ENCODE data around the gene STARD8. TPM values are rescaled to one million over a fixed set of nuclear protein-coding genes. Genes with fewer than 3 reads are reported as not detected.
"Not testable (repeated sequence)": the region's sequence is repeated elsewhere in the genome, so short reads cannot be mapped to it uniquely, and the experiment has no call there.

The STARD8 gene
- total RNA-seq, result 1 to 10 TPM; 3.5 to 3.7 TPM

- ChIA-PET POLR2A (no interaction called here), CTCF (no interaction called here)
- no peak for DNase-seq
- H3K27me3 Mint-ChIP-seq, result peaks cover 5% of the 10 kb centered on the region
- H3K4me3 Mint-ChIP-seq, result no peak within 1 kb of the TSS
- no peaks in the 10 kb centered on the region for H3K4me1 Mint-ChIP-seq
- H3K36me3 Mint-ChIP-seq (ENCODE audit: low read depth), result no peaks in the 10 kb centered on the region
- no peak within 1 kb of the TSS for H3K27ac Mint-ChIP-seq
- no peaks in the 10 kb centered on the region for H3K9me3 Mint-ChIP-seq
These were observed at the start of gene STARD8 for GRCh38 chrX:68647156-68647957. Gene STARD8 (plus strand): TSS chrX:68647666. CDS start chrX:68647883, 217 bp downstream.

- no peak overlapping the region for H3K27ac Mint-ChIP-seq
These were observed 48.6 kb upstream of the STARD8 start for GRCh38 chrX:68598841-68599240.

GRCh38 chrX:68599256-68600152 is 48.0 kb upstream of the STARD8 start:
- no peak for DNase-seq
- no peak overlapping the region for H3K4me3 Mint-ChIP-seq
- no peaks in the 10 kb centered on the region for H3K4me1 Mint-ChIP-seq
- no peak overlapping the region for H3K27ac Mint-ChIP-seq
- CTCF ChIA-PET, result no interaction called here
- H3K36me3 Mint-ChIP-seq (ENCODE audit: low read depth), result no peaks in the 10 kb centered on the region
- POLR2A ChIA-PET, result no interaction called here
- peaks cover 13% of the 10 kb centered on the region for H3K9me3 Mint-ChIP-seq
- peaks cover 3% of the 10 kb centered on the region for H3K27me3 Mint-ChIP-seq

More at GRCh38 chrX:68598841-68599240, 48.6 kb upstream of the STARD8 start:
- Mint-ChIP-seq H3K4me3 (no peak overlapping the region), H3K27me3 (peaks cover 3% of the 10 kb centered on the region), H3K9me3 (peaks cover 18% of the 10 kb centered on the region), H3K36me3 (ENCODE audit: low read depth) (no peaks in the 10 kb centered on the region), H3K4me1 (no peaks in the 10 kb centered on the region)
- DNase-seq, result no peak
- CTCF ChIA-PET, result no interaction called here
- POLR2A ChIA-PET, result no interaction called here

GRCh38 chrX:68604216-68604615 is 43.2 kb upstream of the STARD8 start:
- H3K27ac Mint-ChIP-seq; H3K4me3 Mint-ChIP-seq; CTCF ChIA-PET; H3K9me3 Mint-ChIP-seq; DNase-seq; H3K36me3 Mint-ChIP-seq (ENCODE audit: low read depth); POLR2A ChIA-PET; H3K4me1 Mint-ChIP-seq; H3K27me3 Mint-ChIP-seq: not testable (repeated sequence)

- H3K4me1 Mint-ChIP-seq; H3K4me3 Mint-ChIP-seq; DNase-seq; CTCF ChIA-PET; H3K9me3 Mint-ChIP-seq; H3K27me3 Mint-ChIP-seq; H3K36me3 Mint-ChIP-seq (ENCODE audit: low read depth); H3K27ac Mint-ChIP-seq; POLR2A ChIA-PET: not testable (repeated sequence)
These were observed 32.7 kb upstream of the STARD8 start for GRCh38 chrX:68614733-68615132.

- H3K4me1 Mint-ChIP-seq, result no peaks in the 10 kb centered on the region
- ChIA-PET POLR2A (no interaction called here), CTCF (no interaction called here)
- DNase-seq, result no peak
- H3K36me3 Mint-ChIP-seq (ENCODE audit: low read depth), result no peaks in the 10 kb centered on the region
- no peak overlapping the region for H3K27ac Mint-ChIP-seq
- no peaks in the 10 kb centered on the region for H3K27me3 Mint-ChIP-seq
- no peaks in the 10 kb centered on the region for H3K9me3 Mint-ChIP-seq
- no peak overlapping the region for H3K4me3 Mint-ChIP-seq
These were observed 19.5 kb upstream of the STARD8 start for GRCh38 chrX:68627986-68628385.

- CTCF ChIA-PET; H3K9me3 Mint-ChIP-seq; H3K27ac Mint-ChIP-seq; POLR2A ChIA-PET; DNase-seq; H3K4me1 Mint-ChIP-seq; H3K27me3 Mint-ChIP-seq; H3K4me3 Mint-ChIP-seq; H3K36me3 Mint-ChIP-seq (ENCODE audit: low read depth): not testable (repeated sequence)
These were observed 17.5 kb upstream of the STARD8 start for GRCh38 chrX:68629936-68630335.

- no peak for DNase-seq
- Mint-ChIP-seq H3K27ac (no peak overlapping the region), H3K4me1 (no peaks in the 10 kb centered on the region), H3K4me3 (no peak overlapping the region), H3K27me3 (no peaks in the 10 kb centered on the region), H3K9me3 (no peaks in the 10 kb centered on the region), H3K36me3 (ENCODE audit: low read depth) (no peaks in the 10 kb centered on the region)
- ChIA-PET POLR2A (no interaction called here), CTCF (no interaction called here)
These were observed 16.1 kb upstream of the STARD8 start for GRCh38 chrX:68631336-68631735.

GRCh38 chrX:68632491-68632890 is 15.0 kb upstream of the STARD8 start:
- H3K9me3 Mint-ChIP-seq, result no peaks in the 10 kb centered on the region
- no peak for DNase-seq
- no peaks in the 10 kb centered on the region for H3K27me3 Mint-ChIP-seq
- no peak overlapping the region for H3K4me3 Mint-ChIP-seq
- H3K36me3 Mint-ChIP-seq (ENCODE audit: low read depth), result no peaks in the 10 kb centered on the region
- POLR2A ChIA-PET, result no interaction called here
- no peaks in the 10 kb centered on the region for H3K4me1 Mint-ChIP-seq
- CTCF ChIA-PET, result no interaction called here
- H3K27ac Mint-ChIP-seq, result no peak overlapping the region

- no peaks in the 10 kb centered on the region for H3K4me1 Mint-ChIP-seq
- no peak overlapping the region for H3K4me3 Mint-ChIP-seq
- DNase-seq, result no peak
- H3K36me3 Mint-ChIP-seq (ENCODE audit: low read depth), result no peaks in the 10 kb centered on the region
- no peaks in the 10 kb centered on the region for H3K27me3 Mint-ChIP-seq
- H3K9me3 Mint-ChIP-seq, result no peaks in the 10 kb centered on the region
- ChIA-PET POLR2A (no interaction called here), CTCF (no interaction called here)
- no peak overlapping the region for H3K27ac Mint-ChIP-seq
These were observed 13.5 kb upstream of the STARD8 start for GRCh38 chrX:68633981-68634380.

GRCh38 chrX:68634649-68635227 is 12.7 kb upstream of the STARD8 start:
- ChIA-PET CTCF (no interaction called here), POLR2A (no interaction called here)
- Mint-ChIP-seq H3K4me1 (no peaks in the 10 kb centered on the region), H3K36me3 (ENCODE audit: low read depth) (no peaks in the 10 kb centered on the region), H3K4me3 (no peak overlapping the region), H3K27ac (no peak overlapping the region), H3K27me3 (no peaks in the 10 kb centered on the region), H3K9me3 (no peaks in the 10 kb centered on the region)
- no peak for DNase-seq

GRCh38 chrX:68640661-68641060 is 6.8 kb upstream of the STARD8 start:
- ChIA-PET CTCF (no interaction called here), POLR2A (no interaction called here)
- Mint-ChIP-seq H3K4me3 (no peak overlapping the region), H3K36me3 (ENCODE audit: low read depth) (no peaks in the 10 kb centered on the region), H3K27me3 (no peaks in the 10 kb centered on the region), H3K4me1 (no peaks in the 10 kb centered on the region), H3K9me3 (no peaks in the 10 kb centered on the region), H3K27ac (no peak overlapping the region)
- DNase-seq, result no peak

- CTCF ChIA-PET, result no interaction called here
- H3K4me1 Mint-ChIP-seq, result no peaks in the 10 kb centered on the region
These were observed 2.6 kb upstream of the STARD8 start for GRCh38 chrX:68644861-68645260.

More at GRCh38 chrX:68644861-68645260, 2.6 kb upstream of the STARD8 start:
- H3K27ac Mint-ChIP-seq, result no peak overlapping the region
- DNase-seq, result no peak
- H3K36me3 Mint-ChIP-seq (ENCODE audit: low read depth), result no peaks in the 10 kb centered on the region
- POLR2A ChIA-PET, result no interaction called here
- peaks cover 5% of the 10 kb centered on the region for H3K27me3 Mint-ChIP-seq
- H3K9me3 Mint-ChIP-seq, result no peaks in the 10 kb centered on the region
- H3K4me3 Mint-ChIP-seq, result no peak overlapping the region

Data from activated CD4-positive, alpha-beta memory T cell treated with anti-CD3 and anti-CD28 coated beads, Interleukin-2, amount 10 ng/mL, durations not matched to agents 7 days and 5 days (primary cell).